ENCODE results near the gene CDH3.

CDH3 gene

DNA sequence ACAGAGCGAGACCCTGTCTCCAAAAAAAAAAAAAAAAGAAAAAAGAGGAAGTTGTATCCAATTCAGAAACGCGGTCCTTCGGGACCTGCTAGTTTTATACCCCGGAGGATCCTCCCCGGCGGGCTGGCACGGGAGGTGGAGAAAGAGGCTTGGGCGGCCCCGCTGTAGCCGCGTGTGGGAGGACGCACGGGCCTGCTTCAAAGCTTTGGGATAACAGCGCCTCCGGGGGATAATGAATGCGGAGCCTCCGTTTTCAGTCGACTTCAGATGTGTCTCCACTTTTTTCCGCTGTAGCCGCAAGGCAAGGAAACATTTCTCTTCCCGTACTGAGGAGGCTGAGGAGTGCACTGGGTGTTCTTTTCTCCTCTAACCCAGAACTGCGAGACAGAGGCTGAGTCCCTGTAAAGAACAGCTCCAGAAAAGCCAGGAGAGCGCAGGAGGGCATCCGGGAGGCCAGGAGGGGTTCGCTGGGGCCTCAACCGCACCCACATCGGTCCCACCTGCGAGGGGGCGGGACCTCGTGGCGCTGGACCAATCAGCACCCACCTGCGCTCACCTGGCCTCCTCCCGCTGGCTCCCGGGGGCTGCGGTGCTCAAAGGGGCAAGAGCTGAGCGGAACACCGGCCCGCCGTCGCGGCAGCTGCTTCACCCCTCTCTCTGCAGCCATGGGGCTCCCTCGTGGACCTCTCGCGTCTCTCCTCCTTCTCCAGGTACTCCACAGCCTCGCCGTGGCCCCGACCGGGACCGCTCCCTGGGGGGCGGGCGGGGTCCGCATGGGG lies at the start of gene CDH3:
Gene CDH3 (plus strand): TSS at position 596 of the 779 bp plus-strand sequence. CDS start 70 bp downstream, at position 666.
- H3K4me3 ChIP-seq (replicated peaks in 1 of 2; ENCODE audit: low read depth in 2 of 2, low read length in 2 of 2) = no peak within 1 kb of the TSS
- TF ChIP-seq, protein P1, sequence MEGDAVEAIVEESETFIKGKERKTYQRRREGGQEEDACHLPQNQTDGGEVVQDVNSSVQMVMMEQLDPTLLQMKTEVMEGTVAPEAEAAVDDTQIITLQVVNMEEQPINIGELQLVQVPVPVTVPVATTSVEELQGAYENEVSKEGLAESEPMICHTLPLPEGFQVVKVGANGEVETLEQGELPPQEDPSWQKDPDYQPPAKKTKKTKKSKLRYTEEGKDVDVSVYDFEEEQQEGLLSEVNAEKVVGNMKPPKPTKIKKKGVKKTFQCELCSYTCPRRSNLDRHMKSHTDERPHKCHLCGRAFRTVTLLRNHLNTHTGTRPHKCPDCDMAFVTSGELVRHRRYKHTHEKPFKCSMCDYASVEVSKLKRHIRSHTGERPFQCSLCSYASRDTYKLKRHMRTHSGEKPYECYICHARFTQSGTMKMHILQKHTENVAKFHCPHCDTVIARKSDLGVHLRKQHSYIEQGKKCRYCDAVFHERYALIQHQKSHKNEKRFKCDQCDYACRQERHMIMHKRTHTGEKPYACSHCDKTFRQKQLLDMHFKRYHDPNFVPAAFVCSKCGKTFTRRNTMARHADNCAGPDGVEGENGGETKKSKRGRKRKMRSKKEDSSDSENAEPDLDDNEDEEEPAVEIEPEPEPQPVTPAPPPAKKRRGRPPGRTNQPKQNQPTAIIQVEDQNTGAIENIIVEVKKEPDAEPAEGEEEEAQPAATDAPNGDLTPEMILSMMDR (IDR thresholded peaks at IDR 0.05; ENCODE audit: low read depth, low read length) = no peak
- no peak for DNase-seq (ENCODE audit: low read depth in 2 of 2)

DNA sequence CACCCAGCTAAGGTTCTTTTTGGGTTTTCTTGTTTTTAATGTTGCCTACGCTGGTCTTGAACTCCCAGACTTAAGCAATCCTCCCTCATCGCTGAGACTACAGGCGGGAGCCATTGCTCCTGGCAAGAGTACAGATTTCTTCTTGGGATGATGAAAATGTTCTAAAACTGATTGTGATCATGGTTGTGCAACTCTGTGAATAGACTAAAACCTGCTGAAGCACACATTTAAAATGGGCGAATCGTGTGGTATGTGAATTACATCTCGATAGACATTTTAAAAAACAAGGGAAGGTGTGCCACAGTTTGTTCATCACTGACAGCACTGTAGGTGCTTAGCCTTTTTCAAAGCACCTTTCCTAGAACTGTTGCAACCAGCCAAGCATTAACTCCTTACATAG lies 48.8 kb upstream of the CDH3 start:
- no peak for DNase-seq (ENCODE audit: low read depth in 2 of 2)
- TF ChIP-seq, protein P1 (IDR thresholded peaks at IDR 0.05; ENCODE audit: low read depth, low read length) = no peak
- no peak overlapping the region for H3K4me3 ChIP-seq (replicated peaks in 1 of 2; ENCODE audit: low read depth in 2 of 2, low read length in 2 of 2)

DNA sequence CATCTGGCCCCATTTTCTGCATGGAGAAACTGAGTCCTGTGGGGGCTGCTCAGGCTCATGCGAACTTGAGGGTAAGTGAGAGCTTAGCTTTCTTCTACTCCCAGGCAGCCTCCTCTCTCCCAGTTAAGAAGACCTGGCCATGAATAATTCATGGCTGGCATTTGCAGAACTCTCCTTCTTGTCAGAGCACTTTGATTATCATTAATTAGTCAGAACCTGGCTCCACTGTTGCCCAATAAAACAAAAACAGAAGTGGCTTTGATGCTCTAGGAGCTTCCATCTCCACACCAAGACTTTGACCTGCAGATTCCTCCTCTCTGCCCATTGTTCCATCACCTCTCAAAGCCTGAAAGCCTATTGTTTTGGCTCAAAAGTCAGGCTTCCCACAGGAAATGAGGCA lies 45.5 kb upstream of the CDH3 start:
- H3K4me3 ChIP-seq (replicated peaks in 1 of 2; ENCODE audit: low read depth in 2 of 2, low read length in 2 of 2) = no peak overlapping the region
- TF ChIP-seq, protein P1 (IDR thresholded peaks at IDR 0.05; ENCODE audit: low read depth, low read length) = no peak
- DNase-seq (ENCODE audit: low read depth in 2 of 2) = no peak

DNA sequence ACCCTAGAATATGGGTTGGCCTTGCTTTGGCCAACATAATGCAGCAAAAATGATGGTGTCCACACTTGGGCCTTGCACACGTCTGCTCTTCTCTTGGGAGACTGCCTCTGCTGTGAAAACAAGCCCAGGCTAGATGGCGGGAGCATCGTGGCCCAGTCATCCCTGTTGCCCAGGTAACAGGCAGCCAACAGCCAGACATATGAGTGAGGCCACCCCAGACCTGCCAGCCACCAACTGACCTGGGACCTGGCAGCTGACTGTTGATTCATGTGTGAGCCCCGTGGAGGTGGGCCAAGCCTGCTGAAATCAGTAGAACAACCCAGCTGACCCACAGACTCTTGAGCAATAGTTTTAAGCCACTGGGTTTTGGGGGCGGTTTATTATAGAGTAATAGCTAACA lies 39.4 kb upstream of the CDH3 start:
- H3K4me3 ChIP-seq (replicated peaks in 1 of 2; ENCODE audit: low read depth in 2 of 2, low read length in 2 of 2) = no peak overlapping the region
- DNase-seq (ENCODE audit: low read depth in 2 of 2) = no peak
- TF ChIP-seq, protein P1 (IDR thresholded peaks at IDR 0.05; ENCODE audit: low read depth, low read length) = no peak

DNA sequence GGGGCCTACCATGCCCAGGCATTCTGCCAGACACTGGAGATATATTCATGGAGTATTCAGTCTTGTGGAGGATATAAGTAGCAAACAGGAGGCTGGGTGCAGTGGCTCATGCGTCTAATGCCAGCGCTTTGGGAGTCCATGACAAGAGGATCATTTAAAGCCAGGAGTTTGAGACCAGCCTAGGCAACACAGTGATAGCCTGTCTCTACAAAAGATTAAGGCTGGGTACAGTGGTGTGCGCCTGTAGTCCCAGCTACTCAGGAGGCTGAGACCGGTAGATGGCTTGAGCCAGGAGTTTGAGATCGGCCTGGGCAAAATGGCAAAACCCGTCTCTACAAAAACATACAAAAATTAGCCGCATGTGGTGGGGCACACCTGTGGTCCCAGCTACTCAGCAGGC lies 37.7 kb upstream of the CDH3 start:
- no peak for DNase-seq (ENCODE audit: low read depth in 2 of 2)
- TF ChIP-seq, protein P1 (IDR thresholded peaks at IDR 0.05; ENCODE audit: low read depth, low read length) = no peak

DNA sequence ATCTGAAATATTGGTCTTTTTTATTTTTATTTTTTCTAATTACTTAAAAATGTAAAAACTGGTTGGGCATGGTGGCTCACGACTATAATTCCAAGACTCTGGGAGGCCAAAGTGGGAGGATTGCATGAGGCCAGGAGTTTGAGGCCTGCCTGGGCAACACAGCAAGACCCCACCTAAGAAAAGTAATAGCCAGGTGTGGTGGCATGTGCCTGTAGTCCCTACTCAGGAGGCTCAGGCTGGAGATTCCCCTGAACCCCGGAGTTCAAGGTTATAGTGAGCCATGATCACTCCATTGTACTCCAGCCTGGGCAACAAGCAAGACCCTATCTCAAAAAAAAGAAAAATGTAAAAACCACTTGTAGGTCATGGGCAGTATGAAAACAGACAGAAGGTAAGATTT lies 36.8 kb upstream of the CDH3 start:
- H3K4me3 ChIP-seq (replicated peaks in 1 of 2; ENCODE audit: low read depth in 2 of 2, low read length in 2 of 2) = no peak overlapping the region
- TF ChIP-seq, protein P1 (IDR thresholded peaks at IDR 0.05; ENCODE audit: low read depth, low read length) = no peak
- DNase-seq (ENCODE audit: low read depth in 2 of 2) = no peak

More for the DNA sequence above, 37.7 kb upstream of the CDH3 start:
- no peak overlapping the region for H3K4me3 ChIP-seq (replicated peaks in 1 of 2; ENCODE audit: low read depth in 2 of 2, low read length in 2 of 2)
